GM18505 (cell line): ENCODE measurements around the gene SEC14L2.

Experiments used
- ATAC-seq: cut with Tn5 transposase; IDR thresholded peaks from one replicate; pipeline ENCODE4 v1.9.1; 2021; ENCODE audit not compliant: unreplicated experiment
- POLR2A ChIP-seq: IDR thresholded peaks from 4 replicates; pipeline ENCODE4 v1.6.1; 2011; ENCODE audit warnings: borderline replicate concordance; ENCODE audit not compliant: insufficient read depth, insufficient read length; ENCODE audit errors: extremely low read depth

Gene SEC14L2

GRCh38 chr22:30423301-30423958 is 26.6 kb downstream of the SEC14L2 start:
- TF ChIP-seq POLR2A = peak; percentile 86
- peak; percentile 27 for ATAC-seq

- ATAC-seq = peak; percentile 77
- peak; percentile 60 for TF ChIP-seq POLR2A
These were observed 27.2 kb downstream of the SEC14L2 start for GRCh38 chr22:30423959-30424533.

GRCh38 chr22:30424534-30425326 is 27.9 kb downstream of the SEC14L2 start:
- no peak for ATAC-seq
- TF ChIP-seq POLR2A = no peak

- ATAC-seq = no peak
- no peak for TF ChIP-seq POLR2A
These were observed 28.5 kb downstream of the SEC14L2 start for GRCh38 chr22:30425327-30425615.

GRCh38 chr22:30425616-30426387 is 29.0 kb downstream of the SEC14L2 start, which contains the start of gene MTFP1:
Gene MTFP1, plus strand, starts transcription at chr22:30425768. Its CDS starts 112 bp downstream, at chr22:30425880.
- no peak for ATAC-seq
- peak; percentile 49 for TF ChIP-seq POLR2A

GRCh38 chr22:30426388-30427353 is 29.9 kb downstream of the SEC14L2 start:
- peak; percentile 45 for TF ChIP-seq POLR2A
- no peak for ATAC-seq

GRCh38 chr22:30427871-30428270 is 31.1 kb downstream of the SEC14L2 start:
- no peak for TF ChIP-seq POLR2A
- ATAC-seq = no peak

GRCh38 chr22:30429887-30430286 is 33.1 kb downstream of the SEC14L2 start:
- no peak for TF ChIP-seq POLR2A
- no peak for ATAC-seq

GRCh38 chr22:30430933-30431332 is 34.1 kb downstream of the SEC14L2 start:
- no peak for ATAC-seq
- TF ChIP-seq POLR2A = no peak

GRCh38 chr22:30432096-30432495 is 35.3 kb downstream of the SEC14L2 start:
- TF ChIP-seq POLR2A = no peak
- no peak for ATAC-seq

GRCh38 chr22:30432520-30432919 is 35.7 kb downstream of the SEC14L2 start:
- TF ChIP-seq POLR2A = no peak
- no peak for ATAC-seq

GRCh38 chr22:30433227-30433626 is 36.4 kb downstream of the SEC14L2 start:
- ATAC-seq = no peak
- TF ChIP-seq POLR2A = no peak
